HEK293 (cell line): ENCODE results near the gene CXorf66.

Source experiments
- CTCF ChIA-PET: fragments of 350-600 bp; formaldehyde crosslinking; extraction: SDS; loops from one replicate; lab custom pipeline; 2021; ENCODE audit warnings: antibody characterized with exemption; lab: Yijun Ruan, JAX
- POLR2A ChIA-PET: fragments of 300-600 bp; formaldehyde crosslinking; extraction: SDS; loops from one replicate; lab custom pipeline; 2020; ENCODE audit warnings: antibody characterized with exemption, inconsistent platforms; lab: Yijun Ruan, JAX
- H3K27ac ChIP-seq: fragments of 200-500 bp; sonication (Bioruptor generic); 2 replicates; pipeline ENCODE4 v1.5.1; 2014; ENCODE audit warnings: low read depth, low read length, control low read depth, inconsistent platforms; ENCODE audit errors: extremely low read depth
- H3K36me3 ChIP-seq, 2 experiments: fragments of 200-500 bp in 1 of 2; sonication (Bioruptor generic) in 1 of 2; 1 replicate in 1 of 2; 2 replicates in 1 of 2; pipeline ENCODE4 v1.5.1; 2014 to 2017; ENCODE audit warnings: inconsistent platforms in 2 of 2, low read length in 2 of 2; ENCODE audit not compliant: control insufficient read depth in 2 of 2, insufficient read depth in 1 of 2
- H3K4me1 ChIP-seq: fragments of 200-500 bp; sonication (Bioruptor generic); 2 replicates; pipeline ENCODE4 v1.5.1; 2014; ENCODE audit warnings: mild to moderate bottlenecking, low read length, inconsistent platforms; ENCODE audit not compliant: control insufficient read depth, insufficient read depth
- H3K4me3 ChIP-seq: 2 replicates; pipeline ENCODE4 v1.5.1; 2011; ENCODE audit warnings: low read depth, mild to moderate bottlenecking, control low read depth, low read length, moderate library complexity
- H3K9me3 ChIP-seq: fragments of 200-500 bp; sonication (Bioruptor generic); 2 replicates; pipeline ENCODE4 v1.5.1; 2014; ENCODE audit warnings: low read depth, low read length, inconsistent platforms; ENCODE audit not compliant: control insufficient read depth, insufficient read depth
- HOXA7 ChIP-seq: sonication (generic); formaldehyde crosslinking; IDR thresholded peaks from 2 replicates; pipeline ENCODE4 v1.8.1; 2022; ENCODE audit warnings: missing genetic modification reagents, borderline replicate concordance
- HOXD13 ChIP-seq: sonication (generic); formaldehyde crosslinking; IDR thresholded peaks from 2 replicates; pipeline ENCODE4 v1.8.0; 2022; ENCODE audit warnings: missing genetic modification reagents, borderline replicate concordance
- KLF17 ChIP-seq: fragments of 450-650 bp; formaldehyde crosslinking; IDR thresholded peaks from 2 replicates; pipeline ENCODE4 v1.5.1; 2016; ENCODE audit warnings: missing biosample characterization, missing genetic modification characterization
- REPIN1 ChIP-seq: fragments of 450-650 bp; formaldehyde crosslinking; IDR thresholded peaks from 2 replicates; pipeline ENCODE4 v1.5.1; 2017; ENCODE audit warnings: missing biosample characterization, missing genetic modification characterization, low read depth
- SCRT2 ChIP-seq: fragments of 450-650 bp; formaldehyde crosslinking; IDR thresholded peaks from 2 replicates; pipeline ENCODE4 v1.5.1; 2016; ENCODE audit warnings: missing biosample characterization, missing genetic modification characterization
- SP2 ChIP-seq: fragments of 450-650 bp; formaldehyde crosslinking; IDR thresholded peaks from 2 replicates; pipeline ENCODE4 v1.5.1; 2016; ENCODE audit warnings: missing biosample characterization, missing genetic modification characterization
- TRIM28 ChIP-seq: IDR thresholded peaks from 2 replicates; pipeline ENCODE4 v1.6.1; 2011; ENCODE audit warnings: low read length, control low read depth, borderline replicate concordance
- ZBTB17 ChIP-seq: fragments of 450-650 bp; formaldehyde crosslinking; IDR thresholded peaks from 2 replicates; pipeline ENCODE4 v1.5.1; 2016; ENCODE audit warnings: missing biosample characterization, missing genetic modification characterization
- ZBTB48 ChIP-seq: fragments of 450-650 bp; formaldehyde crosslinking; IDR thresholded peaks from 2 replicates; pipeline ENCODE4 v1.5.1; 2016; ENCODE audit warnings: missing biosample characterization, missing genetic modification characterization
- ZFHX2 ChIP-seq: fragments of 450-650 bp; formaldehyde crosslinking; conservative IDR thresholded peaks from 2 replicates; pipeline ENCODE4 v1.5.1; 2016; ENCODE audit warnings: missing biosample characterization, missing genetic modification characterization
- ZFP69B ChIP-seq: fragments of 450-650 bp; formaldehyde crosslinking; IDR thresholded peaks from 2 replicates; pipeline ENCODE4 v1.5.1; 2016; ENCODE audit warnings: missing biosample characterization, missing genetic modification characterization
- ZNF138 ChIP-seq: fragments of 450-650 bp; formaldehyde crosslinking; IDR thresholded peaks from 2 replicates; pipeline ENCODE4 v1.5.1; 2016; ENCODE audit warnings: missing biosample characterization, missing genetic modification characterization, borderline replicate concordance
- ZNF350 ChIP-seq: fragments of 450-650 bp; formaldehyde crosslinking; IDR thresholded peaks from 2 replicates; pipeline ENCODE4 v1.5.0; 2017; ENCODE audit warnings: missing biosample characterization, mild to moderate bottlenecking, missing genetic modification characterization
- ZNF394 ChIP-seq: fragments of 450-650 bp; formaldehyde crosslinking; IDR thresholded peaks from 2 replicates; pipeline ENCODE4 v1.5.1; 2016; ENCODE audit warnings: missing biosample characterization, missing genetic modification characterization, mild to moderate bottlenecking, moderate library complexity, borderline replicate concordance
- ZNF654 ChIP-seq: fragments of 450-650 bp; formaldehyde crosslinking; IDR thresholded peaks from 2 replicates; pipeline ENCODE4 v1.5.1; 2016; ENCODE audit warnings: low read depth, missing biosample characterization, missing genetic modification characterization
- ZNF707 ChIP-seq: fragments of 450-650 bp; formaldehyde crosslinking; IDR thresholded peaks from 2 replicates; pipeline ENCODE4 v1.5.1; 2016; ENCODE audit warnings: missing biosample characterization, missing genetic modification characterization
- ZNF76 ChIP-seq: fragments of 450-650 bp; formaldehyde crosslinking; IDR thresholded peaks from 2 replicates; pipeline ENCODE4; 2016; ENCODE audit warnings: low read depth, missing biosample characterization, missing genetic modification characterization, borderline replicate concordance
- ZNF830 ChIP-seq: fragments of 450-650 bp; IDR thresholded peaks from 2 replicates; pipeline ENCODE4 v1.5.0; 2018; ENCODE audit warnings: missing biosample characterization, missing genetic modification characterization, low read depth, mild to moderate bottlenecking, moderate library complexity
- ZNF837 ChIP-seq: fragments of 450-650 bp; formaldehyde crosslinking; IDR thresholded peaks from 2 replicates; pipeline ENCODE4 v1.5.1; 2016; ENCODE audit warnings: missing biosample characterization, missing genetic modification characterization
- ZSCAN23 ChIP-seq: fragments of 450-650 bp; formaldehyde crosslinking; IDR thresholded peaks from 2 replicates; pipeline ENCODE4 v1.5.1; 2016; ENCODE audit warnings: missing biosample characterization, missing genetic modification characterization
- ZSCAN30 ChIP-seq: fragments of 450-650 bp; IDR thresholded peaks from 2 replicates; pipeline ENCODE4 v1.5.1; 2018; ENCODE audit warnings: missing biosample characterization, mild to moderate bottlenecking, missing genetic modification characterization, moderate library complexity
- ZSCAN5A ChIP-seq: fragments of 450-650 bp; formaldehyde crosslinking; IDR thresholded peaks from 2 replicates; pipeline ENCODE4 v1.5.1; 2016; ENCODE audit warnings: missing biosample characterization, missing genetic modification characterization
- TF ChIP-seq, protein P1 (sequence below): fragments of 450-650 bp; formaldehyde crosslinking; IDR thresholded peaks from 2 replicates; pipeline ENCODE4 v1.5.1; 2016; ENCODE audit warnings: missing biosample characterization, missing genetic modification characterization
- TF ChIP-seq, protein P2 (sequence below): IDR thresholded peaks from 2 replicates; pipeline ENCODE4 v1.6.1; 2011; ENCODE audit warnings: mild to moderate bottlenecking, low read depth, low read length, borderline replicate concordance

The CXorf66 gene

GRCh38 chrX:139974471-139974870, 9.2 kb upstream of the CXorf66 start:
- CTCF ChIA-PET = interaction anchor here (0.6 kb wide), 1 partner anchor 26 kb away, joined by 3 read pairs; no protein-coding TSS in a partner anchor
- TF ChIP-seq ZNF707 (tag by site-specific recombination) = no peak
- TF ChIP-seq ZSCAN5A (tag by site-specific recombination) = no peak
- TF ChIP-seq SP2 (tag by site-specific recombination) = no peak
- no peak for TF ChIP-seq ZSCAN23 (tag by site-specific recombination)
- no peak for TF ChIP-seq ZFP69B
- TF ChIP-seq ZNF837 (tag by site-specific recombination) = no peak
- TF ChIP-seq ZBTB17 (tag by site-specific recombination) = no peak
- TF ChIP-seq HOXA7 (CRISPR knock-in tag) = no peak
- TF ChIP-seq, protein P1, sequence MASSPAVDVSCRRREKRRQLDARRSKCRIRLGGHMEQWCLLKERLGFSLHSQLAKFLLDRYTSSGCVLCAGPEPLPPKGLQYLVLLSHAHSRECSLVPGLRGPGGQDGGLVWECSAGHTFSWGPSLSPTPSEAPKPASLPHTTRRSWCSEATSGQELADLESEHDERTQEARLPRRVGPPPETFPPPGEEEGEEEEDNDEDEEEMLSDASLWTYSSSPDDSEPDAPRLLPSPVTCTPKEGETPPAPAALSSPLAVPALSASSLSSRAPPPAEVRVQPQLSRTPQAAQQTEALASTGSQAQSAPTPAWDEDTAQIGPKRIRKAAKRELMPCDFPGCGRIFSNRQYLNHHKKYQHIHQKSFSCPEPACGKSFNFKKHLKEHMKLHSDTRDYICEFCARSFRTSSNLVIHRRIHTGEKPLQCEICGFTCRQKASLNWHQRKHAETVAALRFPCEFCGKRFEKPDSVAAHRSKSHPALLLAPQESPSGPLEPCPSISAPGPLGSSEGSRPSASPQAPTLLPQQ (tag by site-specific recombination) = no peak
- TF ChIP-seq TRIM28 = no peak
- TF ChIP-seq ZNF138 = no peak
- TF ChIP-seq ZNF394 (tag by site-specific recombination) = no peak
- no peak for TF ChIP-seq SCRT2 (tag by site-specific recombination)
- H3K36me3 ChIP-seq = no peaks in the 10 kb centered on the region
- H3K9me3 ChIP-seq = no peaks in the 10 kb centered on the region; the same call in 1 of the 2 replicates
- no peak overlapping the region for H3K4me3 ChIP-seq
- POLR2A ChIA-PET = no interaction called here
- no peak overlapping the region for H3K27ac ChIP-seq
- H3K4me1 ChIP-seq = no peaks in the 10 kb centered on the region

- H3K36me3 ChIP-seq = no peaks in the 10 kb centered on the region
- H3K4me1 ChIP-seq = no peaks in the 10 kb centered on the region
- H3K4me3 ChIP-seq = no peak overlapping the region
- H3K9me3 ChIP-seq = no peaks in the 10 kb centered on the region; the same call in 1 of the 2 replicates
- POLR2A ChIA-PET = no interaction called here
- no peak overlapping the region for H3K27ac ChIP-seq
- TF ChIP-seq, protein P2, sequence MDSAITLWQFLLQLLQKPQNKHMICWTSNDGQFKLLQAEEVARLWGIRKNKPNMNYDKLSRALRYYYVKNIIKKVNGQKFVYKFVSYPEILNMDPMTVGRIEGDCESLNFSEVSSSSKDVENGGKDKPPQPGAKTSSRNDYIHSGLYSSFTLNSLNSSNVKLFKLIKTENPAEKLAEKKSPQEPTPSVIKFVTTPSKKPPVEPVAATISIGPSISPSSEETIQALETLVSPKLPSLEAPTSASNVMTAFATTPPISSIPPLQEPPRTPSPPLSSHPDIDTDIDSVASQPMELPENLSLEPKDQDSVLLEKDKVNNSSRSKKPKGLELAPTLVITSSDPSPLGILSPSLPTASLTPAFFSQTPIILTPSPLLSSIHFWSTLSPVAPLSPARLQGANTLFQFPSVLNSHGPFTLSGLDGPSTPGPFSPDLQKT = no peak
- TF ChIP-seq ZNF830 (tag by site-specific recombination) = no peak
- no peak for TF ChIP-seq ZNF350 (tag by site-specific recombination)
- TF ChIP-seq HOXD13 (CRISPR knock-in tag) = no peak
- TF ChIP-seq, all 188 proteins: peak for 0
- CTCF ChIA-PET = interaction anchor here (0.6 kb wide), 1 partner anchor 822 kb away, joined by 8 read pairs; no protein-coding TSS in a partner anchor
Observed at GRCh38 chrX:139972629-139973624, 7.6 kb upstream of the CXorf66 start.

DNA sequence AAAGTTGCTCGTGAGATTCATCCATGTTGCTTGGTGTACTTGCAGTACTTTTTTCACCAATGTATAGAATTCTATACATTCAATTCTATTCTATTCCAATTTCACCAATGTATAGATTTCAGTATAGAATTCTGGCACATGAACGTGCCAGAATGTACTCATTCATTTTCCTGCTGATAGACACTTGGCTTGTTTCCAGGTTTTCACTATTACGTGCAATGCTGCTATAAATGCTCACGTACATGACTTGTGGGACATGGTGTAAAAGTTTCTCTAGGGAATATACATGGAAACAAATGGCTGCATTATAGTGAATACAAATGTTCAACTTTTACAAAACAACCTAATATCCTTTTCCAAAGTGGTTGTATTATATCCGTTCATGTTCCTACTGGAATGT, 6.8 kb upstream of the CXorf66 start:
- no peaks in the 10 kb centered on the region; the same call in 1 of the 2 replicates for H3K9me3 ChIP-seq
- CTCF ChIA-PET = no interaction called here
- H3K4me1 ChIP-seq = no peaks in the 10 kb centered on the region
- no peaks in the 10 kb centered on the region for H3K36me3 ChIP-seq
- no peak overlapping the region for H3K27ac ChIP-seq
- H3K4me3 ChIP-seq = no peak overlapping the region
- POLR2A ChIA-PET = no interaction called here
- TF ChIP-seq ZNF654 (no peak), ZSCAN30 (tag by site-specific recombination) (no peak), REPIN1 (no peak), ZBTB48 (tag by site-specific recombination) (no peak), ZNF76 (tag by site-specific recombination) (no peak), KLF17 (tag by site-specific recombination) (no peak), ZFHX2 (tag by site-specific recombination) (no peak)
